ENCODE data around the gene CNTNAP4. TPM values are rescaled to one million over a fixed set of nuclear protein-coding genes. Genes with fewer than 3 reads are reported as not detected.

Gene CNTNAP4
- total RNA-seq, 1 donor from 2014 or later = 0.10 TPM

GRCh38 chr16:76346210-76346609 is 69.0 kb downstream of the CNTNAP4 start:
- Mint-ChIP-seq H3K4me1 (ENCODE audit: unreplicated experiment) (no peaks in the 10 kb centered on the region), H3K27ac (ENCODE audit: unreplicated experiment) (no peak overlapping the region), H3K36me3 (ENCODE audit: low read depth, unreplicated experiment) (no peaks in the 10 kb centered on the region), H3K27me3 (ENCODE audit: unreplicated experiment) (no peaks in the 10 kb centered on the region), H3K9me3 (ENCODE audit: unreplicated experiment) (peaks cover 19% of the 10 kb centered on the region), H3K4me3 (ENCODE audit: unreplicated experiment) (no peak overlapping the region)
- DNase-seq (ENCODE audit: low spot score) = no peak
- TF ChIP-seq CTCF (IDR thresholded peaks at IDR 0.05; ENCODE audit: unreplicated experiment) = no peak

GRCh38 chr16:76351441-76351840 is 74.2 kb downstream of the CNTNAP4 start:
- TF ChIP-seq CTCF (IDR thresholded peaks at IDR 0.05; ENCODE audit: unreplicated experiment) = no peak
- H3K36me3 Mint-ChIP-seq (ENCODE audit: low read depth, unreplicated experiment) = no peaks in the 10 kb centered on the region
- peaks cover 12% of the 10 kb centered on the region for H3K9me3 Mint-ChIP-seq (ENCODE audit: unreplicated experiment)
- no peaks in the 10 kb centered on the region for H3K4me1 Mint-ChIP-seq (ENCODE audit: unreplicated experiment)
- H3K27me3 Mint-ChIP-seq (ENCODE audit: unreplicated experiment) = no peaks in the 10 kb centered on the region
- no peak overlapping the region for H3K27ac Mint-ChIP-seq (ENCODE audit: unreplicated experiment)
- DNase-seq (ENCODE audit: low spot score) = no peak
- no peak overlapping the region for H3K4me3 Mint-ChIP-seq (ENCODE audit: unreplicated experiment)

GRCh38 chr16:76360404-76360803 is 83.2 kb downstream of the CNTNAP4 start:
- Mint-ChIP-seq H3K9me3 (ENCODE audit: unreplicated experiment) (peaks cover 19% of the 10 kb centered on the region), H3K27ac (ENCODE audit: unreplicated experiment) (no peak overlapping the region), H3K4me3 (ENCODE audit: unreplicated experiment) (no peak overlapping the region), H3K36me3 (ENCODE audit: low read depth, unreplicated experiment) (peaks cover 5% of the 10 kb centered on the region), H3K27me3 (ENCODE audit: unreplicated experiment) (peaks cover 7% of the 10 kb centered on the region), H3K4me1 (ENCODE audit: unreplicated experiment) (no peaks in the 10 kb centered on the region)
- no peak for TF ChIP-seq CTCF (IDR thresholded peaks at IDR 0.05; ENCODE audit: unreplicated experiment)
- no peak for DNase-seq (ENCODE audit: low spot score)

- Mint-ChIP-seq H3K36me3 (ENCODE audit: low read depth, unreplicated experiment) (peaks cover 3% of the 10 kb centered on the region), H3K27me3 (ENCODE audit: unreplicated experiment) (no peaks in the 10 kb centered on the region), H3K4me1 (ENCODE audit: unreplicated experiment) (no peaks in the 10 kb centered on the region), H3K4me3 (ENCODE audit: unreplicated experiment) (no peak overlapping the region), H3K27ac (ENCODE audit: unreplicated experiment) (no peak overlapping the region), H3K9me3 (ENCODE audit: unreplicated experiment) (peaks cover 15% of the 10 kb centered on the region)
- DNase-seq (ENCODE audit: low spot score) = no peak
- no peak for TF ChIP-seq CTCF (IDR thresholded peaks at IDR 0.05; ENCODE audit: unreplicated experiment)
Observed at GRCh38 chr16:76370344-76370743, 93.1 kb downstream of the CNTNAP4 start.

- DNase-seq (ENCODE audit: low spot score) = no peak
- Mint-ChIP-seq H3K27me3 (ENCODE audit: unreplicated experiment) (no peaks in the 10 kb centered on the region), H3K36me3 (ENCODE audit: low read depth, unreplicated experiment) (peaks cover 4% of the 10 kb centered on the region), H3K4me3 (ENCODE audit: unreplicated experiment) (no peak overlapping the region), H3K4me1 (ENCODE audit: unreplicated experiment) (no peaks in the 10 kb centered on the region), H3K27ac (ENCODE audit: unreplicated experiment) (no peak overlapping the region), H3K9me3 (ENCODE audit: unreplicated experiment) (peaks cover 20% of the 10 kb centered on the region)
- TF ChIP-seq CTCF (IDR thresholded peaks at IDR 0.05; ENCODE audit: unreplicated experiment) = no peak
Observed at GRCh38 chr16:76371441-76371840, 94.2 kb downstream of the CNTNAP4 start.
